A549 (cell line): ENCODE results near the gene CCT8. TPM values are rescaled to one million over a fixed set of nuclear protein-coding genes. Genes with fewer than 3 reads are reported as not detected.

ENCODE experiments used
- ATAC-seq, 2 experiments: fragments of 200-7000 bp in 1 of 2; fragments of >200 bp in 1 of 2; cut with Nextera tagmentation in 1 of 2; cut with Tn5 transposase in 1 of 2; 3 replicates each; pipeline versions ENCODE4 v1.8.0 to v1.9.1; 2018 to 2020; ENCODE audit warnings: mild to moderate bottlenecking in 1 of 2, moderate library complexity in 1 of 2
- CTCF ChIA-PET: fragments of 300-600 bp; sonication (Branson Sonifier 250); formaldehyde crosslinking; extraction: SDS; loops from one replicate; lab custom pipeline; 2021; ENCODE audit warnings: antibody characterized with exemption, inconsistent platforms; lab: Yijun Ruan, JAX
- POLR2A ChIA-PET: fragments of 350-600 bp; formaldehyde crosslinking; extraction: SDS; loops from one replicate; lab custom pipeline; 2021; ENCODE audit warnings: antibody characterized with exemption, inconsistent platforms; lab: Yijun Ruan, JAX
- DNase-seq, 2 experiments: peaks; one replicate each; pipeline versions ENCODE4 v3.0.0 to v3.0.0-alpha.2; 2011 to 2016; ENCODE audit warnings: low read depth in 1 of 2, low spot score in 1 of 2
- FAIRE-seq: peaks from 2 replicates; lab custom pipeline; 2011; peaks lifted over from hg19 to GRCh38; lab: Jason Lieb, UNC
- H3K27ac ChIP-seq, 2 experiments: fragments of >200 bp; sonication (Bioruptor Twin); formaldehyde crosslinking; 3 replicates each; pipeline ENCODE4 v1.5.1; 2016 to 2017
- H3K4me1 ChIP-seq: fragments of >200 bp; sonication (Bioruptor Twin); formaldehyde crosslinking; 3 replicates; pipeline ENCODE4 v1.6.1; 2016
- H3K4me2 ChIP-seq: fragments of >200 bp; sonication (Bioruptor Twin); formaldehyde crosslinking; 3 replicates; pipeline ENCODE4 v1.6.1; 2016
- H3K4me3 ChIP-seq: fragments of >200 bp; sonication (Bioruptor Twin); formaldehyde crosslinking; 3 replicates; pipeline ENCODE4 v1.5.1; 2016
- H3K9me3 ChIP-seq: fragments of >200 bp; sonication (Bioruptor Twin); formaldehyde crosslinking; 3 replicates; pipeline ENCODE4 v1.6.1; 2016
- CEBPB ChIP-seq, 2 experiments: fragments of >200 bp in 1 of 2; sonication (Bioruptor Twin) in 1 of 2; formaldehyde crosslinking in 1 of 2; IDR thresholded peaks; 2 replicates each; pipeline ENCODE4 v1.6.1; 2012 to 2016
- FOXS1 ChIP-seq: fragments of 250-450 bp; sonication (Bioruptor Pico); IDR thresholded peaks from 2 replicates; pipeline ENCODE4 v1.5.0; 2020; ENCODE audit warnings: mild to moderate bottlenecking, moderate library complexity
- GATA3 ChIP-seq: IDR thresholded peaks from 2 replicates; pipeline ENCODE4 v1.6.1; 2012; ENCODE audit warnings: borderline replicate concordance
- HDAC2 ChIP-seq: fragments of 200-600 bp; sonication (generic); IDR thresholded peaks from 2 replicates; pipeline ENCODE4 v1.6.1; 2016
- HEYL ChIP-seq: fragments of 250-450 bp; sonication (Bioruptor Pico); IDR thresholded peaks from 2 replicates; pipeline ENCODE4 v1.8.0; 2021; ENCODE audit warnings: mild to moderate bottlenecking, moderate library complexity
- HOXB13 ChIP-seq: fragments of 250-450 bp; sonication (Bioruptor Pico); IDR thresholded peaks from 2 replicates; pipeline ENCODE4 v1.5.0; 2020; ENCODE audit warnings: low read depth, mild to moderate bottlenecking, moderate library complexity
- JUN ChIP-seq, 2 experiments: fragments of >200 bp; sonication (Bioruptor Twin); formaldehyde crosslinking; IDR thresholded peaks; 2 replicates in 1 of 2; 3 replicates in 1 of 2; pipeline ENCODE4 v1.6.1; 2016 to 2017
- JUNB ChIP-seq: fragments of >200 bp; sonication (Bioruptor Twin); formaldehyde crosslinking; IDR thresholded peaks from 2 replicates; pipeline ENCODE4 v1.6.1; 2016
- MAZ ChIP-seq: fragments of 150-350 bp; IDR thresholded peaks from 2 replicates; pipeline ENCODE4 v1.6.1; 2014; ENCODE audit warnings: antibody characterized with exemption, low read depth, low read length, borderline replicate concordance
- MYC ChIP-seq: IDR thresholded peaks from 2 replicates; pipeline ENCODE4 v1.6.1; 2012; ENCODE audit warnings: mild to moderate bottlenecking, inconsistent platforms, low read length, improper control_type of control experiment, borderline replicate concordance
- NFE2L2 ChIP-seq: fragments of 150-350 bp; conservative IDR thresholded peaks from 2 replicates; pipeline ENCODE4 v1.6.1; 2014; ENCODE audit warnings: low read length
- NR3C1 ChIP-seq: fragments of >200 bp; sonication (Bioruptor Twin); formaldehyde crosslinking; IDR thresholded peaks from 3 replicates; pipeline ENCODE4 v1.6.1; 2017
- POLR2A ChIP-seq: IDR thresholded peaks from 2 replicates; pipeline ENCODE4 v1.6.1; 2012; ENCODE audit warnings: mild to moderate bottlenecking, low read length
- POLR2AphosphoS2 ChIP-seq: conservative IDR thresholded peaks from 2 replicates; pipeline ENCODE4 v1.6.1; 2012; ENCODE audit warnings: low read length, improper control_type of control experiment, inconsistent platforms
- RCOR1 ChIP-seq: fragments of 150-350 bp; IDR thresholded peaks from 2 replicates; pipeline ENCODE4 v1.6.1; 2014; ENCODE audit warnings: antibody characterized with exemption, low read length, low read depth
- SMC3 ChIP-seq: fragments of >200 bp; sonication (Bioruptor Twin); formaldehyde crosslinking; IDR thresholded peaks from 3 replicates; pipeline ENCODE4 v1.6.1; 2018; ENCODE audit warnings: inconsistent platforms
- WGBS: methylation state at CpG from one replicate; pipeline ENCODE4 v1.1.6; 2017; ENCODE audit errors: missing lambda C conversion rate; 5-methylcytosine and 5-hydroxymethylcytosine counted together
- polyA plus RNA-seq, 4 experiments: library from polyadenylated mRNA; depleted of rRNA in 3 of 4; stranded (reverse); fragments of >200 nt; fragmentation: RNase III in 1 of 4; extraction: RNeasy Plus Mini Kit Qiagen cat#74134 plus additional on column Dnase treatment in 1 of 4; gene quantifications; 2 replicates in 3 of 4; 3 replicates in 1 of 4; pipeline ENCODE4 v1.2.3, GENCODE V29; 2011 to 2017
- TF ChIP-seq, protein P1 (sequence below): fragments of >200 bp; sonication (Bioruptor Twin); formaldehyde crosslinking; IDR thresholded peaks from 2 replicates; pipeline ENCODE4 v1.6.1; 2016
- TF ChIP-seq, protein P2 (sequence below): IDR thresholded peaks from 2 replicates; pipeline ENCODE4 v1.6.1; 2012
- TF ChIP-seq, protein P3 (sequence below): fragments of >200 bp; sonication (Bioruptor Twin); formaldehyde crosslinking; IDR thresholded peaks from 3 replicates; pipeline ENCODE4 v1.6.1; 2016
- TF ChIP-seq, protein P4 (sequence below): fragments of 250-450 bp; sonication (Bioruptor Pico); IDR thresholded peaks from 2 replicates; pipeline ENCODE4 v1.5.0; 2020; ENCODE audit warnings: low read depth, mild to moderate bottlenecking, moderate library complexity
- TF ChIP-seq, protein P5 (sequence below): IDR thresholded peaks from 2 replicates; pipeline ENCODE4 v1.6.1; 2012

The CCT8 gene
- polyA plus RNA-seq, 2 of the 4 experiments (the other 2 are of a cell fraction), result 216 to 296 TPM

DNA sequence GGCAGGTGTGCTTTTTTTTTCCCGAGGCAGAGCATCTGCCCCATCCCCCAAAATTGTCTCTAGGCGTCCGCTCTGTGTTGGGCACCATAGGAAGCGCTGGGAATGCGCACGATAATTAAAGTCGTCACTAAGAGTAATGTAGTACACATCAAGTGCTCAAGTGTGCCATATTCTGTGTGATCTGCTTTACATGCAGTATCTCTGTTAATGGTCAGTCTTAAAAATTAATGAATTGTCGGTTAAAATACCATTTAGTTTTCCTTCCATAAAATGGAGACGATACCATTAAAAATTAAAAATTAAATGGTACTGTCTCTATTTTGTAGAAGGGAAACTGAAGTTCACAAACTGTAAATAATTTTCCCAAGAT, 544 bp upstream of the CCT8 start:
- 5% methylated on average over 9 of the region's 9 CpGs for WGBS
- H3K4me1 ChIP-seq, result peaks cover 14% of the 10 kb centered on the region

DNA sequence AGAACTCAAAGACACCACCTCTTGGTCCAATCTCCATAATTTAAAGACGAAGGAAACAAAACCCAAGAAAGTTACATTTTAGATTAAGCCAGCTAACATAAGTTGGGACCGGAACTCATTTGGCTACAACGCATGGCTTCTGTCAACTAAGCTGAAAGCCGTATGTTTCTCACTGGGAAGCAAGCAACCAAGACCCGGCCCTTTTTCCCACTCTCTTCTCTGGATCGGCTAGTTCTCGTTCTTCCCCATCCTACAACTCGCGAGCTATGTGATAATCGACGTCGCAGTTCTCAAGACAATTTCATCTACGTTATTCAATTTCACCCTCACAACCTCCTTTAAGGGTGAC, 601 bp downstream of the CCT8 start:
- POLR2A ChIA-PET, result interaction anchor here (1.3 to 2.3 kb wide), 2 partner anchors 47 to 54 kb away, joined by 6 to 18 read pairs; partner anchors contain the start of genes RWDD2B and USP16
- Histone ChIP-seq H3K4me1 (peaks cover 14% of the 10 kb centered on the region), H3K27ac (peak overlapping the region; percentile 89 to 95), H3K4me3 (peak overlapping the region; percentile 74), H3K9me3 (no peaks in the 10 kb centered on the region), H3K4me2 (peak overlapping the region; percentile 92)
- CTCF ChIA-PET, result no interaction called here
- TF ChIP-seq MAZ, result no peak
- TF ChIP-seq POLR2AphosphoS2, result no peak
- TF ChIP-seq JUNB, result no peak
- no peak for TF ChIP-seq RCOR1
- TF ChIP-seq GATA3, result no peak
- no peak for TF ChIP-seq SMC3
- TF ChIP-seq, protein P1, sequence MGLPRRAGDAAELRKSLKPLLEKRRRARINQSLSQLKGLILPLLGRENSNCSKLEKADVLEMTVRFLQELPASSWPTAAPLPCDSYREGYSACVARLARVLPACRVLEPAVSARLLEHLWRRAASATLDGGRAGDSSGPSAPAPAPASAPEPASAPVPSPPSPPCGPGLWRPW, result no peak
- no peak for TF ChIP-seq NFE2L2
- TF ChIP-seq MYC, result no peak
- TF ChIP-seq, protein P2, sequence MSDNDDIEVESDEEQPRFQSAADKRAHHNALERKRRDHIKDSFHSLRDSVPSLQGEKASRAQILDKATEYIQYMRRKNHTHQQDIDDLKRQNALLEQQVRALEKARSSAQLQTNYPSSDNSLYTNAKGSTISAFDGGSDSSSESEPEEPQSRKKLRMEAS, result no peak
- TF ChIP-seq POLR2A, result no peak
- TF ChIP-seq CEBPB (IDR thresholded peaks at IDR 0.05), result no peak
- TF ChIP-seq HOXB13 (CRISPR knock-in tag), result no peak
- DNase-seq, result peak in 1 of 2 experiments; percentile 7
- WGBS, result under 1% methylated on average over 13 of the region's 13 CpGs
- no peak for FAIRE-seq
- ATAC-seq, result peak in 1 of 2 experiments; percentile 5; a peak in 3 of 6 replicates

More for the DNA sequence above, 544 bp upstream of the CCT8 start:
- H3K4me2 ChIP-seq, result peak overlapping the region; percentile 68
- peak overlapping the region; percentile 74 for H3K4me3 ChIP-seq
- peak overlapping the region; percentile 79 to 95 for H3K27ac ChIP-seq
- no peaks in the 10 kb centered on the region for H3K9me3 ChIP-seq
- no peak for FAIRE-seq
- CTCF ChIA-PET, result interaction anchor here (0.6 kb wide), 1 partner anchor 28 kb away, joined by 3 read pairs; no protein-coding TSS in a partner anchor
- ATAC-seq, result peak; percentile 37 to 41
- DNase-seq, result peak in 1 of 2 experiments; percentile 7
- POLR2A ChIA-PET, result interaction anchor here (0.5 to 2.3 kb wide), 9 partner anchors 12 to 265 kb away, joined by 3 to 18 read pairs (median 4); partner anchors contain the start of genes LTN1, RWDD2B and USP16
- TF ChIP-seq JUN (IDR thresholded peaks at IDR 0.05) (0 out of 5 replicates have a peak, but pooled peaks of 1 of the 2 experiments have one; percentile 1), FOXS1 (no peak), MAZ (no peak), HDAC2 (no peak)

DNA sequence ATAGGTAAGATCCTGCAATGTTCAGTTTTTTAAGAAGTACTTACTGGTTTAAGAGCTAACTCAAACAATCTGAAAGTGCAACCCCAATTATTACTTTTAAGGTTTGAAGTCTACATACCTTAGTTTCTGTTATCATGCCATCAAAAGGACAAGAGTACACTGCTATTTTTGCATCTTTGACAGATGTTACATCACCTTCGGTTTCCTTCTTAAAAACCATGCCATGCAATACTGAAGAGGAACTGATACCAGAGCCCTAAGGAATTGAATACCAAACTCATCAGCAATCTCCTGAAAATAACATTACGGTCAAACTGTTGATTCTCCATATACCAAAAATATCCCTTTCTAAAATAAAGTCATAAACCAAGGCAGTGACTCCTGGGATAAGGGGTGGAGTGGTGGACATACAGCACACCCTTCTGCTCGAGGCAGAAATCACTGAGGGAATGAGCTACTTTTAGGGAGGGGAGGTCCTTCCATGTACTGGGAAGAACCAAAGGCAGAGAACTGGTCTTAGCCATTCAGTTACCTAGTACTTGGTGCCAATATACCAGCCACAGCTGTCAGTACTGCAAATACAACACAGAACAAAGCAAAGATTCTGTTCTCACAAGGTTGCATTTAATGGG, 8.5 kb downstream of the CCT8 start:
- POLR2A ChIA-PET, result interaction anchor here (0.7 kb wide), 1 partner anchor 413 kb away, joined by 5 read pairs; no protein-coding TSS in a partner anchor
- TF ChIP-seq, protein P3, sequence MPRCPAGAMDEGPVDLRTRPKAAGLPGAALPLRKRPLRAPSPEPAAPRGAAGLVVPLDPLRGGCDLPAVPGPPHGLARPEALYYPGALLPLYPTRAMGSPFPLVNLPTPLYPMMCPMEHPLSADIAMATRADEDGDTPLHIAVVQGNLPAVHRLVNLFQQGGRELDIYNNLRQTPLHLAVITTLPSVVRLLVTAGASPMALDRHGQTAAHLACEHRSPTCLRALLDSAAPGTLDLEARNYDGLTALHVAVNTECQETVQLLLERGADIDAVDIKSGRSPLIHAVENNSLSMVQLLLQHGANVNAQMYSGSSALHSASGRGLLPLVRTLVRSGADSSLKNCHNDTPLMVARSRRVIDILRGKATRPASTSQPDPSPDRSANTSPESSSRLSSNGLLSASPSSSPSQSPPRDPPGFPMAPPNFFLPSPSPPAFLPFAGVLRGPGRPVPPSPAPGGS, result no peak
- TF ChIP-seq, protein P4, sequence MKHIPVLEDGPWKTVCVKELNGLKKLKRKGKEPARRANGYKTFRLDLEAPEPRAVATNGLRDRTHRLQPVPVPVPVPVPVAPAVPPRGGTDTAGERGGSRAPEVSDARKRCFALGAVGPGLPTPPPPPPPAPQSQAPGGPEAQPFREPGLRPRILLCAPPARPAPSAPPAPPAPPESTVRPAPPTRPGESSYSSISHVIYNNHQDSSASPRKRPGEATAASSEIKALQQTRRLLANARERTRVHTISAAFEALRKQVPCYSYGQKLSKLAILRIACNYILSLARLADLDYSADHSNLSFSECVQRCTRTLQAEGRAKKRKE, result no peak
- TF ChIP-seq, protein P5, sequence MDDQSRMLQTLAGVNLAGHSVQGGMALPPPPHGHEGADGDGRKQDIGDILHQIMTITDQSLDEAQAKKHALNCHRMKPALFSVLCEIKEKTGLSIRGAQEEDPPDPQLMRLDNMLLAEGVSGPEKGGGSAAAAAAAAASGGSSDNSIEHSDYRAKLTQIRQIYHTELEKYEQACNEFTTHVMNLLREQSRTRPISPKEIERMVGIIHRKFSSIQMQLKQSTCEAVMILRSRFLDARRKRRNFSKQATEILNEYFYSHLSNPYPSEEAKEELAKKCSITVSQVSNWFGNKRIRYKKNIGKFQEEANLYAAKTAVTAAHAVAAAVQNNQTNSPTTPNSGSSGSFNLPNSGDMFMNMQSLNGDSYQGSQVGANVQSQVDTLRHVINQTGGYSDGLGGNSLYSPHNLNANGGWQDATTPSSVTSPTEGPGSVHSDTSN, result no peak
- no peak for TF ChIP-seq JUN (IDR thresholded peaks at IDR 0.05)
- no peak for TF ChIP-seq NR3C1
- no peak for TF ChIP-seq HEYL (CRISPR knock-in tag)
- TF ChIP-seq, all 56 proteins: peak for 0
- DNase-seq, result no peak
- Histone ChIP-seq H3K4me3 (no peak overlapping the region), H3K27ac (no peak overlapping the region), H3K4me1 (no peaks in the 10 kb centered on the region), H3K4me2 (no peak overlapping the region), H3K9me3 (no peaks in the 10 kb centered on the region)
- 97% methylated on average over 3 of the region's 3 CpGs for WGBS
- ATAC-seq, result no peak
- no peak for FAIRE-seq
- CTCF ChIA-PET, result no interaction called here
